Bronchial epithelial cell (primary cell): ENCODE measurements around the gene OR5H15. TPM values are rescaled to one million over a fixed set of nuclear protein-coding genes. Genes with fewer than 3 reads are reported as not detected.
"Not testable (repeated sequence)": the region's sequence is repeated elsewhere in the genome, so short reads cannot be mapped to it uniquely, and the experiment has no call there.

Experiments
- DNase-seq: peaks from one replicate; pipeline ENCODE4 v3.0.0-alpha.2; 2010; ENCODE audit warnings: low read depth
- FAIRE-seq: peaks from 2 replicates; lab custom pipeline; 2011; peaks lifted over from hg19 to GRCh38; lab: Jason Lieb, UNC
- H3K27me3 ChIP-seq: 2 replicates; pipeline ENCODE4 v1.5.1; 2011; ENCODE audit warnings: low read length; ENCODE audit not compliant: control insufficient read depth, insufficient read depth
- H3K36me3 ChIP-seq: 2 replicates; pipeline ENCODE4 v1.5.1; 2011; ENCODE audit warnings: low read length; ENCODE audit not compliant: control insufficient read depth, insufficient read depth
- H3K4me3 ChIP-seq: 2 replicates; pipeline ENCODE4 v1.5.1; 2011; ENCODE audit warnings: mild to moderate bottlenecking, low read depth, low read length, control low read depth
- CTCF ChIP-seq: IDR thresholded peaks from 2 replicates; pipeline ENCODE4 v1.5.1; 2011; ENCODE audit warnings: mild to moderate bottlenecking, moderate library complexity, low read length, control low read depth, inconsistent platforms; ENCODE audit not compliant: insufficient read depth, severe bottlenecking
- total RNA-seq: library from RNA; depleted of rRNA; stranded (reverse); fragments of >200 nt; gene quantifications from 2 replicates; pipeline ENCODE4 v1.2.1, GENCODE V29; 2014

OR5H15 gene
- total RNA-seq = not detected in 2 replicates

DNA sequence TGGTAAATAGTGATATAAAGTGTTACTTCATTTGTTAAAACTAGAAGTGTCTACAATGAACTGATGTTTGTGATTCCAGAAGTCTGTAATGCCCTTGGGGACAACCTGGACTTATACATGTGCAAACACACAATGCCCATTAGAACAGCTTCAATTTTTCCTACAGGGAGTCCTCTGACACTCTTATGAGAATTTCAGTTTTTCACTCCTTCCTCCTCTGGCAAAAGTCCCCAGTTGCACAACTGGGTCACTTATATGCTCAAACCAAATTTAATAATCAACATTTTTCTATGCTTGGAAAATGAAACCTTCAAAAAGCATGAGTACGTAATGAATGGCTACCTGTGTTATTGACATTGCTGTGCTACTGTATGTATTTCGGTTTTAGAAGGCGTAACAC, at the start of gene OR5H15:
Gene OR5H15, plus strand, starts transcription at position 301 of the 400 bp plus-strand sequence. CDS start 2,004 bp downstream, outside the sequence.
- TF ChIP-seq CTCF = no peak
- no peak for FAIRE-seq
- DNase-seq = no peak
- no peaks in the 10 kb centered on the region for H3K36me3 ChIP-seq
- H3K4me3 ChIP-seq = no peak within 1 kb of the TSS
- H3K27me3 ChIP-seq = no peaks in the 10 kb centered on the region

- Histone ChIP-seq H3K4me3 (no peak within 1 kb of the TSS), H3K36me3 (no peaks in the 10 kb centered on the region), H3K27me3 (no peaks in the 10 kb centered on the region)
- DNase-seq (no peak), FAIRE-seq (no peak)
- TF ChIP-seq CTCF = no peak
Measured at GRCh38 chr3:98130421-98130820, 36.1 kb upstream of the OR5H15 start, which contains the start of gene OR5H1. Gene OR5H1 (plus strand): TSS chr3:98130721. CDS start chr3:98132698, 1,977 bp downstream.

DNA sequence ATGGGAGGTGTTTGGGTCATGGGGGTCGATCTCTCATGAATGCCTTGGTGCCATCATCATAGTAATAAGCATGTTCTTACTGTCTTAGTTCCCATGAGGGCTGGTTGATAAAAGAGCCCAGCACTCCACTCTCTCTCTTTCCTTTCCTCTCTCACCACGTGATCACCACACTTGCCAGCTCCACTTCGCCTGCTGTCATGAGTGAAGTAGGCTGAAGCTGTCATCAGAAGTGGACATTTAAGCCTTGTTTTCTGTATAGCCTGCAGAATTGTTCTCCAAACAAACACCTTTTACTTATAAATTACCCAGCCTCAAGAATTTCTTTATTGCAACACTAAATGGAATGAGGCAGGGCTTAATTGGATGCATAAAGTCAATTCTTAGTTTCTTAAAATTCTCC, 29.9 kb upstream of the OR5H15 start:
- no peak for FAIRE-seq
- Histone ChIP-seq H3K4me3 (no peak overlapping the region), H3K36me3 (no peaks in the 10 kb centered on the region), H3K27me3 (no peaks in the 10 kb centered on the region)
- no peak for DNase-seq
- no peak for TF ChIP-seq CTCF

- H3K4me3 ChIP-seq, H3K27me3 ChIP-seq, DNase-seq, H3K36me3 ChIP-seq, FAIRE-seq: not testable (repeated sequence)
Measured at GRCh38 chr3:98137826-98138557, 28.5 kb upstream of the OR5H15 start.

DNA sequence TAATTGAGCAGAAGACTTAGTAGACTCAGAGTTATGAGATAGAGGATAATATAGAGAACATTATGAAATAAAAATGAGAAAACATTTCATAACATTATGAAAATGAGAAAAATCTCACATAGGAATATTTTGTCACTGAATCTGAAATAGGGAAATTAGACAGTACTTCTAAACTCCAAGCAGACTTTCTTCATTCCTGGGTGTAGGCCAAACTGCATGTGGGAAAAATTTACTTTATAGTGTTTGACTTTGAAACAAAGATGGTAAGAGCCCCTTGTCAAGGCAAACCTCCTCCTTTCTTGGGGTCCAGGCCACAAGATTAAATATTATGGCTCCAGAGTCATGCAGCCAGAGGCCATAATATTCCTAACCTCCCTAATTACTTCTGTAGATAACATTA, 26.0 kb upstream of the OR5H15 start:
- Histone ChIP-seq H3K36me3 (no peaks in the 10 kb centered on the region), H3K4me3 (no peak overlapping the region), H3K27me3 (no peaks in the 10 kb centered on the region)
- no peak for FAIRE-seq
- DNase-seq = no peak
- no peak for TF ChIP-seq CTCF

- no peak within 1 kb of the TSS for H3K4me3 ChIP-seq
- DNase-seq (no peak), FAIRE-seq (no peak)
- no peaks in the 10 kb centered on the region for H3K36me3 ChIP-seq
- H3K27me3 ChIP-seq = no peaks in the 10 kb centered on the region
- no peak for TF ChIP-seq CTCF
Measured at GRCh38 chr3:98147179-98147578, 19.3 kb upstream of the OR5H15 start, which contains the start of gene OR5H14. Gene OR5H14 (plus strand): TSS chr3:98147479. CDS start chr3:98149386, 1,907 bp downstream.
